Inflammatory macrophage treated with lipopolysaccharide for 1 hour (primary cell): ENCODE measurements around the gene PDE10A.

ENCODE experiments used
- DNase-seq, 2 donors: peaks; one replicate each; pipeline ENCODE4 v3.0.0-alpha.2; 2020 to 2022

PDE10A gene

DNA sequence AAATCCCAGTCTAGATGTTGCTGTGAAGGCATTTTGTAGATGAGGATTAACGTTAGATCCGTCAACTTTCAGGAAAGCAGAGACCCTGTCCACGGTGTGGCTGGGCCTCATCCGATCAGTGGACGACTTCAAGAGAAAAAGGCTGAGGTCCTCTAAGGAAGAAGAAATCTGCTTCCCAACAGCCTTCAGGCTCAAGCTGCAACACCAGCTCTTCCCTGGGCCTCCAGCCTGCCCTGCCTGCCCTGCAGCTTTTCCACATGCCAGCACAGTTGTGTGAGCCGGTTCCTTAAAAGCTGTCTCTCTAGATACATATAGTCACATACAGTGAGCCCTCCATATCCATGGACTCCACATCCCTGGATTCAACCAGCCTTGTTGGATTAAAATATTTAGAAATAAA lies 14.1 kb upstream of the PDE10A start:
- no peak for DNase-seq

GRCh38 chr6:165676435-165677068 lies 13.5 kb upstream of the PDE10A start:
- DNase-seq = no peak

DNA sequence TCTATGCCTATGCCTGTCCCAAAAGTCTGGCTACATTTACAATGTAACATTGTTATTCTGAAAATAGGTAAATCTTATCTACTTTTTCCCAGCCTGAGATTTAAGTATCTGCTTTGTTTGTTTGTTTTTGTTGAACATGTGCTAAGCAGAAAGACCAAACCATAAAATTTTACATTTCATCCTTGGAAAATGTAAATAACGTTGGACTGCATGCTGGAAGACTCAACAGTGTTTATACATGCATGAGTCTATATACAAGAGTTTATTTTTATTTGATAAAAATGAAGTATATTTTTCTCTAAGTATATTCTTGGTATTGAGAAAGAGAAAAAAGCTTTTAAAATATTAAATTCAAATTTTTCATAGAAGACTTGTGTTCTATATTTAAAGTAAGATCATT lies 12.1 kb upstream of the PDE10A start:
- no peak for DNase-seq

GRCh38 chr6:165674155-165675029 lies 11.4 kb upstream of the PDE10A start:
- no peak for DNase-seq

GRCh38 chr6:165671222-165671768 lies 8.3 kb upstream of the PDE10A start:
- no peak for DNase-seq

DNA sequence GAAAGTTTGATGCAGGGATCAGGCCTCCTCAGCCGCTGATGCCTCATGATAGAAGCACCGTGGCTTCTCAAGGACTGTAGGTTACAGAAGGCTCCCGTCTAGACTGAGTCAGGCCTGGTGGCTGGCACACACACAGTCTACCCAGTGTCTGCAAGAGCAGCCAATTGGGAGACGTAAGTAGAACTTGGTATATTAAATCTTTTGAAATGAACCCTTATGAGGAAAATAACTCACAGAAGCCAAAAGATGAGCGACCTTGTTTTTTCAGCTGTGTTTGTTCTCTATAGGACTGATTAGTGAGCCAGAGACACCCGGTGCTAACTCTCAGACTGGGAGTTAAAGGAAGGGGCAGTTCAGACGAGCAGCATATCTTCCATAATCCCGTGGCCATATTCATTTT lies 5.9 kb upstream of the PDE10A start:
- no peak for DNase-seq

DNA sequence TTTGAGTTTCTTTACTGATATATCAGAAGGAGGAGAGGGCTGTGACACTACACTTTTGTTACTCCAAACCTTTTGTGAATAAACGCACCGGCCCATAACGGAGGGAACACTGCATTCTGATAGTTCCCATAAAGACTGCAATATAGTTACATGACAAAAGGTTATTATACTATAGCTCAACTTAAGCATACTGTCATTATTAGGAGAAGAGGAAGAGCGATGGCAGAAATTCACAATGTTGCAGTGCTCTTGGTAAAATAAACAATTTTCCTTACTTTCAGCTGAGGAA lies 2.3 kb upstream of the PDE10A start:
- DNase-seq = no peak

DNA sequence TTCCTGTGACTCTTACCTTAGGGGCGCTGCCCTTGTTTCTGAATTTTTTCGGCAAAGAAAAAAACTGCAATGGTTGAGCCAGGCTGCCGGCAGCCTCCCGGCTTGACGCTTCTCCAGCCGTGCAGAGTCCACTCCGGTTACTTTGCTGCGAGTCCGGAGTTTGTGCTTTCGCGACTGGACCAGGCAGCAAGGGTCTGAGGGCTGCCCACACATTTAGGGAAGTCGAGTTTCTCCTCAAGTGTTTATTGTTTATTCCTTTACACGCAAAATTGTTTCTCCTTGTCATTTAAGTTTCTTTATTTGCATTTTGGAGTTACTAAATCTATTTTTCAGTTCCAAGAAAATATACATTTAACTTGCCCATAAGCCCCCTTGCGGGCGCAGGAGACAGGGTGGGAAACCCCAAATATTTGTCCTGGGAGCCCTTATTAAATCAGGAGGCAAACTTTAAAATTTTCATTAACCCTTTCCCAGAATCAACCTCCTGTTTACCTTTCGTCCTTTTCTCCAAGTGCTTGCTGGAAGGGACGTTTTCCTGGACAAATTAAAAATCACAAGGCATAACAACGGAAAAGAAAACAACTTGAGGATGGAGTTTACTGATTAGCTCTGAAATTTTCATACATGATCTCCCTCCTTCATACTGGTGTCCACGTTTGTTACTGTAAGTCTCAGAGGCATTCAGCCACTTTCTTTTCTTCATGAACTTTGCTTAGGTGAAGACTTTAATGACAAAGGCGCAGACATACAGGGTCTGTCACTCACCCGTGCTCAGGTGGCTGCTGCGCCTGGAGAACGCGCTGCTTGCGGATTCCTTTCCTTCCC lies 1.7 kb upstream of the PDE10A start:
- no peak for DNase-seq

GRCh38 chr6:165663736-165664558 lies 906 bp upstream of the PDE10A start:
- DNase-seq = no peak

GRCh38 chr6:165663377-165663735 lies 315 bp upstream of the PDE10A start:
- DNase-seq = no peak

DNA sequence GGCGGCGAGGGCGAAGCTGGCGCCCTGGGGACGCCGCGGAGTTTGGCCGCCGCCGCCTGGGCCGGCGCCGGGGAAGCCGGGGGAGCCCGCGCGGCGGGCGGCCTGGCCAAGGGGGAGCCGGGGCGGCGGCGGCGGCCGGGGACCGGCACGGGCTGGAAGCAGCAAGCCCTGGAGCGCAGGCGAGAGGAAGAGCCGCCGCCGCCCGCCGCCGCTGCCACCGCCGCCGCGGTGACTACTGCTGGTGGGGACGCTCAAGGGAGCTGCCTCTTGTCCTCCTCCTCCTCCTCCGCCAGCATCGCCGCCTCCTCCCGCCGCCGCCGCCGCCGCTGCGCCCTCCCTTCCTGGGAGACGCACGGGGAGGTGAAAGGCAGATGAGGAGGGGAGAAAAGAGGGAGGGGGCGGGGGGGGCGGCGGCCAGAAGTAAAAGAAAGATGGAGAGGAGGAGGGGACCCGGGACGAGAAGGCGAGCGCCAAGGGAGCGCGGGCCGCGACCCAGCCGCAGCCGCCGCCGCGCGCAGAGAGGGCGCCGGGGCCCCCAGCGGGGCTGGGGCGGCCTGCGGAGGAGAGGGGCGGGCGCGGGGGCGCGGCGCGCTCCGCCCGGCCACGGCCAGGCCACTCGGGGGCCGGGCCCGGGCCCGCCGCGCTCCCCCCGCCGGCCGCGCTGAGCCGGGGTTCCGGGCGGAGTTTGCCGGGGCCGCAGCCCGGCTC lies 846 bp downstream of the PDE10A start:
- DNase-seq = no peak

GRCh38 chr6:165661664-165662025 lies 1.4 kb downstream of the PDE10A start:
- no peak for DNase-seq

- DNase-seq = no peak
Observed at GRCh38 chr6:165660857-165661663, 2.0 kb downstream of the PDE10A start.

- DNase-seq = no peak
Observed at GRCh38 chr6:165659945-165660856, 2.8 kb downstream of the PDE10A start.

DNA sequence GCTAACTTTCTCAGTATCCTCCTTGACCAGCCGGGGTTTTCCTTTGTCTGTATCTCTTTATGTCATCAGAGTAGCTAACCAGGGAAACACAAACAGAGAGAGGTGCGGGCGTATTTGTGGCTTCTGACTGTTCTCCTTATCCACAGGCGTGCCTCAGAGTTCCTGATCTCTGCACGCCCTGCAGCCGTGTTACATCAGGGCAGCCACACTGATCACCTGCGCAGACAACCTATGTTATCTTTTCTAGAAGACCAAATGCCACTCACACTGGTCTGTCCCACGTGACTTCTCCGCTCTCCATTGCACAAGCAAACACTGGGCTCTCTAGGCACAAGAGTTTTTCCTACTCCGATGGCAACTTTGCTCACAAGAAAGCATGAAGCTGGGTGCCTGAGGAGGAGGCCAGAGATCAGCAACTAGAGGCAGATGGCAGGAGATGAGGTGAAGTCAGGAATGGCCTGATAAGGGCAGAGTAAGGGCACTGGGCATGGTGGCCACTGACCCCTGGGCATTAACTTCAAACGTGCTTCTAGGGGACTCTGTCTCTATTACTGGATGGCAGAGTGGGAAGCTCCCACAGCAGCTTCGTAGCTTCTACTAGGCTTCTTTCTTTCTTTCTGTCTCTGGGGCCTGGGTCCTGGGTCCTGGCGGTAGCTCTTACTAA lies 4.5 kb downstream of the PDE10A start:
- DNase-seq = no peak

DNA sequence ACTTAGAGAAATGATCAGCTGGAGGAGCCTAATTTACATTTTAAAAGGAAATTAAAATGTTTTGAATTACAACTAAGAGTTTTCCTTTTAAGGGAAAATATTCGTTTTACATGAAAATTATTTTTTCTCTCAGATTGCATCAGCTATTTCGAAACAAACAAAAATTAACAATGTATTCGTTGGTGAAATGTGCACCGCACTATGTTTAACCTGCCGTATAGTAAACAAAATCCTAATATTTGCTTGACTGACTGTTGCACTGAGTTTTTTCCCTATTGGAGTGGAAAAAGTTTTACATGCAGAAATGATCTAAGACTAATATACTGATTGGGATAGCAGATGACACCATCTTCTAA lies 5.7 kb downstream of the PDE10A start:
- no peak for DNase-seq

DNA sequence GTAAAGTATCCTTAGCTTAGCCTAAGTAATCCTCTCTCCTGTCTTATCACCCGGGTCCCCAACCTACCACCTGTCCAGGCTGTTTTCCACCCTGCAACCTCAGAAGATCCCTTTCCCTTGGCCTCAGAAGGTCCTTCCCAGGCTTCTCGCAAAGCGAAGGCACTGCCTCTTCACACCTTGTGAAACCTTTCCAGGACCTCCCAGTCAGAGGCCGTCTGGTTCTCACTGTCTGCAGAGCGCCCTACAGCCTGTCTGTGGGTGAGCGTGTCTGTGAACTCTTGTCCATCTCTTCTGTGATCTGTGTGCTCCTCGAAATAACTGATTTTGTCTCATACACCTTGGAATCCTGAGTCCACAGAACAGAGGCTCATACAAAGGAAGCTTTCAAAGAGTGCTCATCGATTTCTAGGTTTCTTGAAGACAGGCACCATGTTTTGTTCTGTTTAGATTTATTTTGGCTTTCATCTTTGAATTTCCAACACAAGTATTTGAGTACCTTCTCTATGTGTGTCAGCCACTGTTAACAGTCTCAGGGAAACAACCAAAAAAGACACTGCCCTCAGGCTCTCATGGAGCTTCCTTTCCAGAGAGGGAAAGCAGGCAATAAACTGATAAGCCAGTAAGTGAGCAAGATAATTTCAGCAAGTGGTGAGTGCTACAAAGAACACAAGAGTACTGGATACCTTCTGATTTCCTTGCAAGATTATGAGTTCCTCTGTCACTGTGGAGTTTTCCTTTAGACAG lies 6.3 kb downstream of the PDE10A start:
- no peak for DNase-seq

GRCh38 chr6:165655191-165655590 lies 7.8 kb downstream of the PDE10A start:
- no peak for DNase-seq

- DNase-seq = no peak
Observed at GRCh38 chr6:165654144-165654543, 8.9 kb downstream of the PDE10A start.
